ENCODE data around the gene SPARCL1.

- TF ChIP-seq CTCF (IDR thresholded peaks at IDR 0.05) (no peak), ZFX (IDR thresholded peaks at IDR 0.05; ENCODE audit: borderline replicate concordance) (no peak)
Observed at GRCh38 chr4:87476934-87477333, 52.2 kb downstream of the SPARCL1 start.

Data from 22Rv1 (cell line).